Measurements from ENCODE around the gene SMS.

DNA sequence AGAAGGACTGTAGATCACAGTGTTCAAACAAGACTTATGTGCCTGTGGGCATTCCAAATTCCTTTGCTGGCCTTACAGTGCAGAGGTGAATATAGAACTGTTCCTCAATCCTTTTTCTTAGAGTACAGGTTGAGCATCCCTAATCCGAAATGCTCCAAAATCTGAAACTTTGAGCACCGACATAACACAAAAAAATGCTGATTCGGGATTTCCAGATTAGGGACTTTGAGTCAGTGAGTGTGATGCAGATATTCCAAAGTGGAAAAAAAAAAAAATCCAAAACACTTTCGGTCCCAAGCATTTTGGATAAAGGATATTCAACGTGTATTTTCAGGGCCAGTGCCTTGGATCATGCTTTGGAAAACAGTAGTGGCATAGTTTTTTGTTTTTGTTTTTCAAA is 9.2 kb downstream of the SMS start:
- TF ChIP-seq, protein P1, sequence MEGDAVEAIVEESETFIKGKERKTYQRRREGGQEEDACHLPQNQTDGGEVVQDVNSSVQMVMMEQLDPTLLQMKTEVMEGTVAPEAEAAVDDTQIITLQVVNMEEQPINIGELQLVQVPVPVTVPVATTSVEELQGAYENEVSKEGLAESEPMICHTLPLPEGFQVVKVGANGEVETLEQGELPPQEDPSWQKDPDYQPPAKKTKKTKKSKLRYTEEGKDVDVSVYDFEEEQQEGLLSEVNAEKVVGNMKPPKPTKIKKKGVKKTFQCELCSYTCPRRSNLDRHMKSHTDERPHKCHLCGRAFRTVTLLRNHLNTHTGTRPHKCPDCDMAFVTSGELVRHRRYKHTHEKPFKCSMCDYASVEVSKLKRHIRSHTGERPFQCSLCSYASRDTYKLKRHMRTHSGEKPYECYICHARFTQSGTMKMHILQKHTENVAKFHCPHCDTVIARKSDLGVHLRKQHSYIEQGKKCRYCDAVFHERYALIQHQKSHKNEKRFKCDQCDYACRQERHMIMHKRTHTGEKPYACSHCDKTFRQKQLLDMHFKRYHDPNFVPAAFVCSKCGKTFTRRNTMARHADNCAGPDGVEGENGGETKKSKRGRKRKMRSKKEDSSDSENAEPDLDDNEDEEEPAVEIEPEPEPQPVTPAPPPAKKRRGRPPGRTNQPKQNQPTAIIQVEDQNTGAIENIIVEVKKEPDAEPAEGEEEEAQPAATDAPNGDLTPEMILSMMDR (conservative IDR thresholded peaks at IDR 0.05) = no peak
- TF ChIP-seq EZH2 (IDR thresholded peaks at IDR 0.05; ENCODE audit: low read depth) = no peak
